ENCODE results near the gene PIGU. TPM values are rescaled to one million over a fixed set of nuclear protein-coding genes. Genes with fewer than 3 reads are reported as not detected.

PIGU gene
- polyA plus RNA-seq, 1 donor from 2014 or later, result 35.8 TPM

- H3K27me3 ChIP-seq (ENCODE audit: insufficient read depth, low read depth, low read length), result no peaks in the 10 kb centered on the region
- H2AFZ ChIP-seq (ENCODE audit: low read depth, low read length), result no peak overlapping the region
- H3K9me3 ChIP-seq (ENCODE audit: low read length), result no peaks in the 10 kb centered on the region
- no peaks in the 10 kb centered on the region for H3K36me3 ChIP-seq (ENCODE audit: insufficient read depth, low read length)
- H3K27ac ChIP-seq (ENCODE audit: low read length), result no peak overlapping the region
- H3K4me3 ChIP-seq (ENCODE audit: low read length), result no peak overlapping the region
- no peak overlapping the region for H3K9ac ChIP-seq (ENCODE audit: low read length)
- no peaks in the 10 kb centered on the region for H3K9me2 ChIP-seq (ENCODE audit: insufficient read depth, low read length)
- no peaks in the 10 kb centered on the region for H4K20me1 ChIP-seq (ENCODE audit: insufficient read depth)
- peaks cover 15% of the 10 kb centered on the region for H3K79me2 ChIP-seq (replicated peaks; ENCODE audit: insufficient read depth, low read length)
- TF ChIP-seq POLR2AphosphoS5 (IDR thresholded peaks at IDR 0.05) (no peak), CTCF (IDR thresholded peaks at IDR 0.05; ENCODE audit: poor library complexity, severe bottlenecking) (no peak), TAF1 (IDR thresholded peaks at IDR 0.05; ENCODE audit: low read depth) (no peak), EP300 (conservative IDR thresholded peaks at IDR 0.05; ENCODE audit: poor library complexity, severe bottlenecking) (no peak), EZH2 (IDR thresholded peaks at IDR 0.05; ENCODE audit: borderline replicate concordance, insufficient read depth, low read length, poor library complexity, severe bottlenecking) (no peak), RAD21 (conservative IDR thresholded peaks at IDR 0.05) (no peak), SMC3 (conservative IDR thresholded peaks at IDR 0.05; ENCODE audit: poor library complexity) (no peak), REST (IDR thresholded peaks at IDR 0.05; ENCODE audit: borderline replicate concordance) (no peak), MXI1 (conservative IDR thresholded peaks at IDR 0.05; ENCODE audit: poor library complexity, severe bottlenecking) (no peak)
- no peaks in the 10 kb centered on the region for H3F3A ChIP-seq (ENCODE audit: insufficient read depth, low read length, poor library complexity, severe bottlenecking)
- H3K4me2 ChIP-seq (ENCODE audit: low read length), result no peak overlapping the region
These were observed 149.9 kb downstream of the PIGU start for GRCh38 chr20:34527016-34527415.

- Histone ChIP-seq H3K9me2 (ENCODE audit: insufficient read depth, low read length) (no peaks in the 10 kb centered on the region), H3K27ac (ENCODE audit: low read length) (no peak overlapping the region), H2AFZ (ENCODE audit: low read depth, low read length) (no peak overlapping the region), H3F3A (ENCODE audit: insufficient read depth, low read length, poor library complexity, severe bottlenecking) (no peaks in the 10 kb centered on the region), H3K9me3 (ENCODE audit: low read length) (no peaks in the 10 kb centered on the region), H3K79me2 (replicated peaks; ENCODE audit: insufficient read depth, low read length) (peaks cover 19% of the 10 kb centered on the region), H3K27me3 (ENCODE audit: insufficient read depth, low read depth, low read length) (no peaks in the 10 kb centered on the region), H3K4me2 (ENCODE audit: low read length) (no peak overlapping the region), H4K20me1 (ENCODE audit: insufficient read depth) (no peaks in the 10 kb centered on the region), H3K36me3 (ENCODE audit: insufficient read depth, low read length) (no peaks in the 10 kb centered on the region), H3K4me3 (ENCODE audit: low read length) (no peak overlapping the region), H3K9ac (ENCODE audit: low read length) (no peak overlapping the region)
- TF ChIP-seq RAD21 (conservative IDR thresholded peaks at IDR 0.05) (no peak), TAF1 (IDR thresholded peaks at IDR 0.05; ENCODE audit: low read depth) (no peak)
These were observed 150.4 kb downstream of the PIGU start for GRCh38 chr20:34526466-34526865.
